GM21447 (cell line): ENCODE results near the gene MAP1LC3A.

Experiments
- ATAC-seq: cut with Tn5 transposase; IDR thresholded peaks from one replicate; pipeline ENCODE4 v1.9.1; 2021; ENCODE audit not compliant: unreplicated experiment

The MAP1LC3A gene

DNA sequence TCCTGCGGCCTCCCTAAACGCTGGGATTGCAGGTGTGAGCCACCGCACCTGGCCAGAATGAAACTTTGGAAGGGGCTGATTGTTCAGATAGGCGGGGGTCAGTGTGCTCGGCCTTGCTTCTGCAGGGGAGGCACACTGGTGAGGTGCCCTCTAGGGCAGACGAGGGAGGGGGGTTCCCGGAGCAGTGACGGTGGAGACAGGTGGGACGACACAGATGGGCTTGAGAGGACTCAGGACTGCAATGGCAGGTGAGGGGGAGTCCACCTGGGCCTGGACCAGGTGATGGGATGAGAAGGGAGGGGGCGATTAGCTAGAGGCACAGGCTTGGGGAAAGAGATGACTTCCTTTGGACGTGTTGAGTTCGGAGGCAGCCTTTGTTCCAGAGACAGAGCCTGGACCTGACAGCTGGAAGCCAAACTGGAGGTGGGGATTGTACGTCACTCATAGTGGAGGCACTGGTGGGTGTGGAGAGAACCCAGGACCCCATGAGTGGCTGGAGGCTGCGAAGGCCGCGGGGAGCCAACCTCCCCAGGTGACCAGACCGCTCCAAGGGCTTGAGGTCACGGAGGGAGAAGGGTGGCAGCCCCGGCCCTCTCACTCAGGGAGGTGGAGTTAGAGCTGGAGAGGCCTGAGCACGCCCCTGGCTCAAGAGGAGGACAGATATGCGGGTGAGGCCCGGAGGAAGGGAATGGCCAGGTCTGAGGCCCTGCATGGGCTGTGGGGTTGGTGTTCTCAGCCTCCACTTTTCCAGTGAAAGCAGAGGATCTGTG is 10.5 kb upstream of the MAP1LC3A start:
- no peak for ATAC-seq

DNA sequence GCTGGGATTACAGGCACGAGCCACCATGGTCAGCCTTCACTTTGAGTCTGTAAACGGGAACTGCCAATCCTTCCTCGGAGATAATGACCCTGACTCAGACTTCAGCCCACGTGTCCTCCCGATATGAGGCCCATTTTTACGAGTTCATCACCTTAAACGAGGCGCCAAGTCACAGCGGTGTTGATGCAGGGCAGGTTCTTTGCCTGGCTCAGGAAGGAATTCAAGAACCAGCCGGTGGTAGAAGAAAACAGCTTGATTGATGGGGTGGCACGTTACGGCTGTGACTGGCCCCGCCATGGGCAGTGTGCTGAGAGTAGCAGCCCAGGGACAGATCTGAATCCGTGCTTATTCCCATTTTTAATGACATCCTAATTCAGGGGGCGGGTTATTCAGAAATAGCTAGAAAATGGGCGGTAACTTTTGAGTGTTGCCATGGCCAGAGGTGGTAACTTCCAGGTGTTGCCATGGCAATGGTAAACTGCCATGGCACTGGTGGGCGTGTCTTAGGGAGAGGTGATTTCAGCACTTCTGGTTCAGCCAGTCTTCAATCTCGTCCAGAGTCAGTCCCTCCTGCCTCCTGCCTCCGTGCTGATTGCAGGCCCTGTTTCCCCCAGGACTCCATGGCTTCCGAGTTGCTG is 9.1 kb upstream of the MAP1LC3A start:
- ATAC-seq = no peak

DNA sequence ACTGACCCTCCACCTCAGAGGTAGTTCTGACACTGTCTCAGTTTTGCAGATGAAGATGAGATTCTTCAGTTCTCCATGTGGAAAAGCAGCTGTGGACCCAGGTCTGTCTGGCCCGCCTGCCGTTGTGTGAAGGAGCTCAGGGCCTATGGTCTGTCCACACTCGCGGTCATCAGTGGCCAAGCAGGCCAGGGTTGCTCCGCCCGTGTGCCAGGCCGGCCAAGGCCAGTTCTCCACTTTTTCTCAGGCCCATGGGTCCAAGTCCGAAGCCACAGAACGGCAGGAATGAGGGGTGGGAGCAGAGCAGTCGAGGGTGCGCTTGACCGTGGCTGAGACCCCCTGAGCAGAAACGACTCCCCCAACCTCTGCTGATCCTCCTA is 8.6 kb upstream of the MAP1LC3A start:
- ATAC-seq = no peak

- no peak for ATAC-seq
Observed at GRCh38 chr20:34552569-34552968, 5.9 kb upstream of the MAP1LC3A start.

GRCh38 chr20:34553366-34553867 is 5.1 kb upstream of the MAP1LC3A start:
- no peak for ATAC-seq

- no peak for ATAC-seq
Observed at GRCh38 chr20:34557936-34558319, 590 bp upstream of the MAP1LC3A start.

GRCh38 chr20:34559311-34560140 is 1.0 kb downstream of the MAP1LC3A start:
- no peak for ATAC-seq

- ATAC-seq = no peak
Observed at GRCh38 chr20:34560141-34560523, 1.6 kb downstream of the MAP1LC3A start.

- ATAC-seq = no peak
Observed at GRCh38 chr20:34560614-34561013, 2.1 kb downstream of the MAP1LC3A start.

DNA sequence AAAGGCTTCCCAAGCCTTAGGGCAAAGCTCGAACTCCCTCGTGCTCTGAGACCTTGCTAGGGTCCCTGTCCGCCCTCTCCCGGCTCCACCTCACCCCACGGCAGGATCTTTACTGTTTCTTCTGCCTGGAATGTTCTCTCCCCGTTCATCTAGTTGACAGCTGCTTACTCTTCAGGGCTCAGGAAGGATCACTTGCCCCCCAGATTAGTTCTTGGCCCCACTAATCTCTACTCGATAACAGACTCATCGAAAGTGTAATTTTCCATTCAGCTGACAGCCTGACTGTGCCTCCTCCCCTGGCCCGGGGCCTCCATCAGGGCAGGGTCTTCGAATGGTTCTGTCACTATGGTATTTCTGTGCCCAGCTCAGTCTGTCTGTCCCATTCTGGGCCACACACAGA is 3.1 kb downstream of the MAP1LC3A start:
- no peak for ATAC-seq

GRCh38 chr20:34562641-34563040 is 4.1 kb downstream of the MAP1LC3A start:
- ATAC-seq = no peak

DNA sequence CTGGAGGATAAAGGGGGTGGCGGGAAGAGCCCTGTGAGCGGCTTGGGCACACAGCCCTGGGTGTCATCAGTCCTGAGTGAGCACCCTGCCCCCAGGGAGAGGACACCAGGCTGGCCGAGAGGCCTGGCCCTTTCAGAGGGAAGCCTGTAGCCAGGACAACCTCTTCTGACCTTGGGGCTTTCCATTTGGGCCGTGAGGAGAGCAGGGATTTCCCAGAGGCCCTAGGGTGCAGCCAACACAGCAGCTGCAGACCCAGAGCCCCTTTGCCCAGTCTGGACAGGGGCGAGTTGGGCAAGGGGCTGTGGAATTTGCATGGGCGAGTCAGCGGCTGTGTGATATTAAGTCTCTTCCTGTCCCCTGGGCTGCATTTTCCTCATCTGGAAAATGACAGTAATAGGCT is 6.3 kb downstream of the MAP1LC3A start:
- ATAC-seq = no peak

DNA sequence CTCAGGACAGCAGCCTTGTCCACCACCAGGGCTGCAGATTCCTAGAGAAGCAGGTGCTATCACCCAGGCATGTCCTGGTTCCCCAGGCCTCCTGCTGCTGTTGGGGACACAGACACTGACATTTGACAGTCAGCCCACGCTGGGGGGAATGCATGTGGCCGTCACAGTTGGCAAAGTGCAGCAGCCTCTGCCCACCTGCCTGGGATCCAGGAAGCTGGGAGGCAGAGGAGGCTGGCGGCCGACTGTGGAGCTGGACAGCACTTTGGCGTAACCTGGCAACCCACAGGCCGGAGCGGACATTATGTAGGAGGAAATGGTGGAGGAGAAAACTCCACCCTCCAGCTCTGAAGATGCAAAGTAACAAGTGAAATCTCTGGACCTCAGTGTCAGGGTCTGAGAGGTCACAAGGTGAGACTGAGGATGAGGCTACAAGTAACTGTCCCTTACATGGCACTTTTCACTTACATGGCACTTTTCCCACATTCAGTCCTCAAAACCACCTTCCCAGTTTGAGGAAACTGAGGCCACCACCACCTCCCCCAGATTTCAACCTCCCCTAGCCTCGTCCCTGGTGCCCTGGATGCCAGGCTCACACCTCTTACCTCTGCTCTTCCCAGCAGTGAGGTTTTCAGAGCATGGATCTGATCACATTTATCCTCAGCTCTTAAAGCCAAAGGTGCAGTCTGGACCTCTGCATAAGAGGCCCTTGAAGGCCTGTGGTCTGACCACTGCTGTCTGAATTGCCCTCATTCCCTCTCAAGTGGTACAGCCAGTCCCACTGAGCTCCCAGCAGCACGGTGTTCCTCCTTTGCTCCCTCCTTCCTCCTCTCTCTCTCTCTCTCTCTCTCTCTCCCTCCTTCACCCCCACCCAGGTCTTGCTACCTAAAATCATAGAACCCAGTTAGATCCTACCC is 8.7 kb downstream of the MAP1LC3A start:
- ATAC-seq = no peak

GRCh38 chr20:34567892-34568865 is 9.7 kb downstream of the MAP1LC3A start:
- no peak for ATAC-seq

DNA sequence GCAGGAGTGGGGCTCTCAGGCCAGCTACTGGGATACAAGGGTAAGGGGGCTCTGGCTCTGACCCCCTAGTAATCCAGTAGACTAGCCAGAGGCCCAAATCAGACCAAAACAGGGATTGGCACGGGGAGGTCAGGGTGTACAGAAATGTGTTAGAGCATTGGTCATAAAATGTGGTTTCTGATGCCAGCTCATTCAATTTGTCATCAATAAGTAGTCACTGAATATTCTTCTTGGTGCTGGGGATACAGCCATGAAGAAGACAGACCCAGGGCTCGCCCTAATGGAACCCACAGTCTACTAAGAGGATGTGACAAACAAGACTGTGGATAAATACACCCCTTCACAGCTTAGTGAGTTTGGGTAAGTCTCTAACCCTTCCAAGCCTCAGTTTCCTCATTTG is 11.1 kb downstream of the MAP1LC3A start:
- ATAC-seq = no peak

- no peak for ATAC-seq
Observed at GRCh38 chr20:34570859-34571306, 12.4 kb downstream of the MAP1LC3A start.

- no peak for ATAC-seq
Observed at GRCh38 chr20:34571753-34572152, 13.2 kb downstream of the MAP1LC3A start.

DNA sequence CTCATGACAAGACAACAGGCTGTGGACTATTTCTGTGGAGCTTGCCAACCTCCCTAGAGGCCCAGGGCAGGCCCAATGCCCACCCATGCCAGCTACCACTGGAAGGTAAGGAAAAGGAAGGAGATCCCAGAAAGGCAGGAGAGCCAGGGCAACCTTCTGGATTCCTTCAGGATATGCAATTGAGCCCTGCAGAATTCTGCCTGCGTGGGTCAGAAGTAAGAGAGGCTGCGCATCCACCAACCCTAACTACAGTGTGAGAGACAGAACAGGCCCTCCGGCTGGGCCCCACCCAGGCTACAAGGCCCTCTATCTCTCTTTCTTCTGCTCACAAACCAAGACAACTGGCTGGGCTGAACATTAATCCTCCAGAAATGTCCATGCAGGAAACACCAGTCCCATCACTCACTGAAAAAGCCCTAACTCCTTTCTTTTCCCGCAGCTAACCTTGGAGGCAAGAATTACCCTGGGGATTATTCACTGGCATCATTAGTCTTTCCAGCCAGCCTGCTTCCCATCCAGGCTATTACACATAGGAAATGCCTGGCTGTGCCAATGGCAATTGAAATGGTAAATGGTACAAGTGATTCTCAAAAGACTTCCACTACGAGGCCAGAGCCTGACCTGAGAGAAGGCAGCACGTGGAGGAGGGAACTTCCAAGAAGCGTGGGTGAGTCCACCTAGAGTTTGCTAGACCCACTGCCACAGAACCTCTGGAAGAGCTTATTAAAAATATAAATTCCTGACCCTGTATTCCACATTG is 15.2 kb downstream of the MAP1LC3A start:
- no peak for ATAC-seq

DNA sequence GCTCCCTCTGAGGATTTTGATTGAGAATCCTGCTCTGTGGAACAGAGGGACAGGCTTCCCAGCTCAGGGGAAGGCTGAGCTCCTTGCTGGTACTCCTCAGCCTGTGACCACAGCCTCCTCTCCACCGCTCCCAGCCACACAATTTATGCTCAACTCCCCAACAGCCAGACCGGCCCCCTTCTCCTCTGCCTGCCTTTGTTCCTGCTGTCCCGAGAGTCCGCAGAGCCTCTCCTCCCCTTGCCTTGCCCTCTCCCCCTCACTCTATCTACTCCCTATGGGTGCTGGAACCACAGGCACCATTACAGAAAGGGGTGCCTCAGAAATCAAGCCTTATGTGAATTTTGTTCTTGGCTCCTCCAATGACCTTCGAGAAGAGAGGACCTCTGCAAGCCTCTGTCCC is 15.9 kb downstream of the MAP1LC3A start:
- ATAC-seq = no peak
